NB4 (cell line): ENCODE measurements around the gene PRICKLE2.

Experiments used
- MYC ChIP-seq: IDR thresholded peaks from 2 replicates; pipeline ENCODE4 v1.6.1; 2011; ENCODE audit warnings: low read depth, low read length
- POLR2A ChIP-seq: IDR thresholded peaks from 2 replicates; pipeline ENCODE4 v1.6.1; 2011; ENCODE audit warnings: mild to moderate bottlenecking; ENCODE audit not compliant: insufficient read length; ENCODE audit errors: extremely low read depth

GRCh38 chr3:64216274-64217147 is 8.8 kb downstream of the PRICKLE2 start:
- TF ChIP-seq MYC = no peak
- no peak for TF ChIP-seq POLR2A
